ENCODE data around the gene GOLIM4.

Gene GOLIM4

GRCh38 chr3:167989999-167990398 lies 105.7 kb downstream of the GOLIM4 start:
- no peak for DNase-seq

- no peak for DNase-seq
Measured at GRCh38 chr3:167989066-167989465, 106.7 kb downstream of the GOLIM4 start.

- DNase-seq = no peak
Measured at GRCh38 chr3:167983583-167983982, 112.1 kb downstream of the GOLIM4 start.

- DNase-seq = no peak
Measured at GRCh38 chr3:167978486-167978885, 117.2 kb downstream of the GOLIM4 start.

- DNase-seq = no peak
Measured at GRCh38 chr3:167978071-167978470, 117.7 kb downstream of the GOLIM4 start.

- DNase-seq = no peak
Measured at GRCh38 chr3:167976516-167977361, 119.0 kb downstream of the GOLIM4 start.

GRCh38 chr3:167973901-167974300 lies 121.8 kb downstream of the GOLIM4 start:
- DNase-seq = no peak

- no peak for DNase-seq
Measured at GRCh38 chr3:167973046-167973445, 122.7 kb downstream of the GOLIM4 start.

- DNase-seq = no peak
Measured at GRCh38 chr3:167972502-167972901, 123.2 kb downstream of the GOLIM4 start.

- DNase-seq = no peak
Measured at GRCh38 chr3:167969548-167969947, 126.2 kb downstream of the GOLIM4 start.

GRCh38 chr3:167967257-167968036 lies 128.3 kb downstream of the GOLIM4 start:
- DNase-seq = no peak

All from NCI-H1436 (cell line).